Measurements from ENCODE around the gene SLC22A12.

SLC22A12 gene

DNA sequence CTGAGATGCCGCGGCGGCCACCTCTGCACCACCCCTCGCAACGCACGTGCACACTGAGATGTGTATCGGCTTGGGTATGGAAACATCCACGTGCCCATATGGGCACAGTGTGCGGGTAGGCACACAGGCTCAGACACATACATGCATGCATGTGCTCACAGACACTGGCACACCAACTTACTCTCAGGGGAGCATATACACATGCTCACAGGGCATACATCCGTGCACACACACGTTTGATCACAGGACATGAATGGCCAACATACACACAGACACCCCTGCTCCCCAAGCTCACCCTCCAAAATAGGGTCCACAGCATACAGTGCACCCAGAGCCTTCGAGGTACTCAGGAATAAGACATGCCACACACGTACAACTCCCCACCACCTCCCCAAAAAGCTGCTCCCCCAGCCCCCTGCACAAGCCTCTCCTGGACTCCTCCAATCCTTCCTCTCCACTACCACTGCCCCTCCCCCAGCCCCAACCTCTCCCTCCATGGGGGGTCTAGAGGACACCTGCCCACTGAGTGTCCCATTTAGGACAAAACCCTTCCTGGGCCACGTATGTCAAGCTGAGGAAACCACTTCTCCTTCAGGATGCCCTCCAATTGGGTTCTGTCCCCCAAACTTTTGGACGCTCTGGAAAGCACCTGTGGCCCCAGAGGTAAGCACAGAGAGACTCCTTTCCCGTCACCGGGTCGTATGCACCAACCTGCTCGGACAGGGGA lies 53.1 kb downstream of the SLC22A12 start:
- DNase-seq (ENCODE audit: low read depth in 1 of 2, low spot score in 1 of 2), result no peak

DNA sequence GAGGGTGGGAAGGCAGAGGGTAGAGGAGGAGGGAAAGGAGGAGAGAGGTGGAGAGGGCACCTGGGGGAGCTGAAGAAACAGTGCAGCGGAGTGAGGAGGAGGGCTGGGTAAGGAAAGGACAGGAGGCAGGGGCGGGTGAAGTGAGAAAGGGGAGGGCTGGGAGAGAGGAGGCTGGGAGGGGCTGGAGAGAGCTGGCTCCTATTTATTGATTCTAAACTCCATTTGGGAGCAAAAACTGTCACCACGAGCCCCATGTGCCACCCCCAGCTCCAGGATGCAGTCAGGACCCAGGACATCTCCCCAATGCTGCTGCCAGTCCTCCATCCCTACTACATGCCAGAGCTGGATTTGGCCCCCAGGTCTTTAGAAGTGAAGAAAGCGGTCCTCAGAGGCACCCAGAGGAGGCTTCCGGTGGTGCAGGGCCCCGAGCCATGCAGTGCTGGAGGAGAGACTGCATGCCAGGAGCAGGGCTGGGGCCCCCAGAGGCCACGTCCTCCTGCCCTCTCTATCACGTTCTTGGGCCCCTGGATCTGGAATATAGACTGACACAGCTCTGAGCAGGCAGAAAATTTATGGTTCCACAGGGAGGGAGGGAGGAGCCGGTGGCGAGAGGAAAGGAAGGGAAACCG lies 53.7 kb downstream of the SLC22A12 start:
- no peak for DNase-seq (ENCODE audit: low read depth in 1 of 2, low spot score in 1 of 2)

DNA sequence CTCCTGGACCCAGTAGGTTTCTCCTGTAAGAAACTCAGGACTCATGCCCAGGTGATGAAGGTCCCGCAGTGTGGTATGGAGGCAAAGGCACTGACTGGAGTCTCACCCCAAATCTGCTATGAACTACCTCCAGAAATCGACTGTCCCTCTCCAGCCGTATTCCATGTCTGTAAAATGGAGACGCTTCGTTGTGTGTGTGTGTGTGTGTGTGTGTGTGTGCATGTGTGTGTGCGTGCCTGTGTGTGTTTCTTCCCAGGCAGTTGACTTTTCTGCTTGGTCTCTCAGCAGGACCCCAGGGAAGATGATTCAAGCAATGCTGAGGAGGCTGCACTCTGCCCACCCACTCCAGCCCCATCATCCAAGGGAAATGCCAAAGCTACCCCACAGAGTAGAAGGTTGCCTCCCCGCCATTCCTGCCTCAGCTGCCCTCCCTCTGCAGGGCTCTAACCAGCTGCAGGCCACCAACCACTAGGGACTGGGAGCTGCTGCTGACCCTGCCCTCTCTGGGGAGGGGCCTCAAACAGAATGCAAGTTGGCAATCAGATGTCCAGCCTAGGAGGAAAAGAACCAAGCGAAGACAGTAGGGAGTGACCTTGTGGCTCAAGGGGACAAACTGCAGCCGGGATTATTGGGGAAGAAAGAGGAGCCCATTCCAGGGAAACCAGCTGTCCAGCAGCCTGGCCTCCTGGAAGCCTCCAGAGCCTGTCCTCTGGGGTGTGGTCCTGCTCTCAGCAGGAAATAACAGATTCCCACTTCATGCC lies 56.2 kb downstream of the SLC22A12 start:
- DNase-seq (ENCODE audit: low read depth in 1 of 2, low spot score in 1 of 2), result no peak

DNA sequence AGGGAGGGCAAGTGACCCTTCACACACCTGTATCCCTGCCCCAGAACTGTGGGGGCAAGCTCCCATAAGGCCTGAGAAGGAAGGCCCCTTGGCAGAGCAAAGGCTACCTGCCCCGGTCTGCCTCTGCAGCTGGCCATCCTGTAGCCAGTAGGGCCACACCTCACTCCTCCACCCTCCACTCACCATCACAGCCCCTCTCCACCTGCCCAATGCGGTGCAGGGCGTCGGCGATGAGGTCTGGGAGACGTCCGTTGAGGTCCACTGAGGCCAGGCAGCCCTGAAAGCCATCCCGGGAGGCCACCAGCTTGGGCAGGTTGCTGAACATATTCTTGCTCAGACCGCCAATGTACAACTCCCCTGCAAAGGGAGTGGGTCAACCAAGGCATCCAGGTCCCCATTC lies 57.5 kb downstream of the SLC22A12 start:
- DNase-seq (ENCODE audit: low read depth in 1 of 2, low spot score in 1 of 2), result no peak

DNA sequence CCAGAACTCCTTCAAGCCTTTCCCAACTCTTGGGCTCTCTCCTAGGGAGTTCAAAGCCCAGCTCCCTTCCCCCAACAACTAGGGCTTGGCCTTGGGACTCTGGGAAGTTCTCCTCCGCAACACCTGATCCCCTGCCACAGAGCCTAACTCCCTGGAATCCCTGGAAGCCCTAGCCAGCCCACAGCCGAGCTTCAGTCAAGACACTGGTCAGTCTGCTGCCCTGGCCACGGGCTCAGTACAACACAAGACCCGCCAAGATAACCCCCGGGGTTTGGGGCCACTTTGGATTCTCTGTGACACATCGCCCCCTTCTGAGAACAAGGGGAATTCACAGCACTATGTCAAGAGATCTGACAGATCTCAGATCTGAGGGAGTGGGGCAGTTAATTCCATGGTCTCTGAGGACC lies 58.3 kb downstream of the SLC22A12 start:
- DNase-seq (ENCODE audit: low read depth in 1 of 2, low spot score in 1 of 2), result no peak

DNA sequence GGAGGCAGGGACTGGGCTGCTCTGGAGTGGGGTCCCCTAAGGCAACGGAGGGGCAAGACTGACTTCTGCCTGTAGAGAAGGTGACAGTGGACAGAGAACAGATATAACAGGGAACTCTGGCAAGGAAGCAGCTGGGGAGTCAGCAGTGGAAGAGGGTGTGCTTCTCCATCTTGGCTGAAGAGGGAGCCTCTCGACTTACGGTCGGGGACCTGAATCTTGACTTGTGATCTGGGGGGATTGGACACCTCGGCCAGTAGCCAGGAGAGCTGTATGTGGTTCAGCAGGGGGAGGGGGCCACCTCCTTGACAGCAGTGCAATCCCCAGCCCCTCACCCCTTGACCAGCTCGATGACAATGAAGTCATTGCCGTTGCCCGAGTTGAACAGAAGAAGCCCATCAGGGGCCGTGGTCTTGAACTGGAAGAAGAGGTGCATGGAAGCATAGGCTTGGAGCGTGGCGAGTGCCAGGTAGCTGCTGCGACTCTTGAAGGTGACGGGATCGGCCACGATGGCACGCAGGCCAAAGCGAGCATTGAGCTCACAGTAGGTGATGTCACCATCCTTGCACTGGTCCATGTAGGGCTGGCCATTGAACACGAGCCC lies 60.0 kb downstream of the SLC22A12 start:
- no peak for DNase-seq (ENCODE audit: low read depth in 1 of 2, low spot score in 1 of 2)
